ENCODE results near the gene TCP11L2. TPM values are rescaled to one million over a fixed set of nuclear protein-coding genes. Genes with fewer than 3 reads are reported as not detected.

The TCP11L2 gene
- total and polyA plus RNA-seq, 2 of the 8 experiments (the other 6 are each of a cell fraction or from before 2014, with no cell fraction given): 2.1 to 7.1 TPM

DNA sequence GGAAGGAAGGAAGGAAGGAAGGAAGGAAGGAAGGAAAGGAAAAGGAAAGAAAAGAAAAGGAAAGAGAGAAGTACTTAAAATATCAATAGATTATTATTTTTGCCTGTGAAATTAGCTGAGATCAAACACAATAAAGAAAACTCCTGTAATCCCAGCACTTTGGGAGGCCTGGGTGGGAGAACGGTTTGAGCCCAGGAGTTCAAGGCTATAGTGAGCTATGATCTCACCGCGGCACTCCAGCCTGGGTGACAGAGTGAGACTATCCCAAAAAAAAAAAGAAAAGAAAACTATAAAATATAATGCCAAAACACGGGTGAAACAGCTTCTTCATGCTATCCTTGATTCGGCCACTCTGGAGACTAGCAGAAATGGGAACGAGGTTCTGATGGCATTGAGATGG is 28.5 kb upstream of the TCP11L2 start:
- Histone ChIP-seq H3K4me3 (ENCODE audit: extremely low read depth in 1 of 4, insufficient read depth in 2 of 4, low read depth in 3 of 4, low read length in 4 of 4) (no peak overlapping the region), H3K27ac (ENCODE audit: low read depth, low read length) (no peak overlapping the region), H3K4me2 (ENCODE audit: insufficient read depth in 1 of 2, low read depth in 2 of 2, low read length in 2 of 2) (no peak overlapping the region), H2BK120ac (replicated peaks; ENCODE audit: low read depth, low read length) (no peak overlapping the region), H2BK15ac (ENCODE audit: low read length) (no peak overlapping the region), H3K18ac (ENCODE audit: extremely low read depth, low read length) (no peak overlapping the region), H4K20me1 (replicated peaks in 1 of 2; ENCODE audit: control insufficient read depth in 1 of 2, insufficient read depth in 2 of 2, low read length in 2 of 2) (no peaks in the 10 kb centered on the region), H3K23me2 (ENCODE audit: low read depth, low read length) (peaks cover 2% of the 10 kb centered on the region; the same call in 1 of the 2 replicates), H2BK5ac (ENCODE audit: low read depth, low read length) (no peak overlapping the region), H3K9me3 (ENCODE audit: insufficient read depth in 2 of 2, low read depth in 1 of 2, low read length in 1 of 2) (no peaks in the 10 kb centered on the region), H3K4me1 (replicated peaks in 1 of 4; ENCODE audit: control insufficient read depth in 3 of 4, insufficient read depth in 4 of 4, low read length in 3 of 4) (no peaks in the 10 kb centered on the region), H3K36me3 (ENCODE audit: control insufficient read depth in 2 of 4, insufficient read depth in 4 of 4, low read length in 3 of 4) (no peaks in the 10 kb centered on the region), H4K5ac (ENCODE audit: insufficient read length, low read depth, low read length) (no peak overlapping the region), H2BK20ac (ENCODE audit: low read length) (no peak overlapping the region), H3K27me3 (replicated peaks in 1 of 4; ENCODE audit: control insufficient read depth in 3 of 4, extremely low read depth in 1 of 4, insufficient read depth in 3 of 4, low read length in 3 of 4) (no peaks in the 10 kb centered on the region), H3K23ac (ENCODE audit: insufficient read length) (no peak overlapping the region), H3K9ac (replicated peaks in 1 of 4; ENCODE audit: extremely low read depth in 1 of 4, low read depth in 3 of 4, low read length in 3 of 4) (no peak overlapping the region), H3K79me1 (ENCODE audit: low read depth, low read length) (no peaks in the 10 kb centered on the region), H3K56ac (replicated peaks; ENCODE audit: insufficient read length, low read depth, low read length) (no peak overlapping the region), H2BK12ac (ENCODE audit: low read depth, low read length) (no peak overlapping the region), H4K8ac (ENCODE audit: extremely low read depth, insufficient read depth, low read length) (no peak overlapping the region), H2AK5ac (ENCODE audit: low read depth, low read length) (no peak overlapping the region), H3K4ac (replicated peaks; ENCODE audit: insufficient read length, low read depth, low read length) (no peak overlapping the region), H3K14ac (ENCODE audit: insufficient read length) (no peak overlapping the region), H3K79me2 (ENCODE audit: control insufficient read depth in 1 of 2, insufficient read depth in 2 of 2, low read length in 2 of 2) (no peaks in the 10 kb centered on the region), H2AFZ (ENCODE audit: low read length) (0 out of 2 replicates have a peak overlapping the region, but pooled peaks have one; percentile 49), H4K91ac (replicated peaks; ENCODE audit: insufficient read length, low read length) (no peak overlapping the region)
- no peak for TF ChIP-seq TAF1 (IDR thresholded peaks at IDR 0.05; ENCODE audit: low read depth, low read length)
- TF ChIP-seq RBBP5 (IDR thresholded peaks at IDR 0.05; ENCODE audit: borderline replicate concordance, low read depth, low read length): no peak
- no peak for TF ChIP-seq TEAD4 (IDR thresholded peaks at IDR 0.05; ENCODE audit: low read depth, low read length)
- no peak for TF ChIP-seq YY1 (IDR thresholded peaks at IDR 0.05; ENCODE audit: low read depth, low read length)
- no peak for TF ChIP-seq GTF2F1 (IDR thresholded peaks at IDR 0.05; ENCODE audit: borderline replicate concordance, low read depth, low read length)
- TF ChIP-seq JUN (IDR thresholded peaks at IDR 0.05; ENCODE audit: low read depth, low read length): no peak
- no peak for TF ChIP-seq HDAC2 (IDR thresholded peaks at IDR 0.05; ENCODE audit: borderline replicate concordance in 1 of 2, low read depth in 2 of 2, low read length in 2 of 2)
- TF ChIP-seq MAFK (IDR thresholded peaks at IDR 0.05; ENCODE audit: low read depth, low read length): no peak
- no peak for TF ChIP-seq SAP30 (IDR thresholded peaks at IDR 0.05; ENCODE audit: insufficient read depth, insufficient replicate concordance, low read length)
- TF ChIP-seq GABPA (IDR thresholded peaks at IDR 0.05; ENCODE audit: borderline replicate concordance, insufficient read depth, low read length): no peak
- WGBS, 2 experiments (ENCODE audit: extremely low coverage in 1 of 2, insufficient coverage in 1 of 2, insufficient read length in 1 of 2, insufficient replicate concordance in 2 of 2, low coverage in 1 of 2, low lambda C conversion rate in 2 of 2, missing lambda C conversion rate in 1 of 2): 91% methylated on average over 6 of the region's 6 CpGs; no CpG with 5 or more reads in 1 of the 2 experiments
- CTCF ChIA-PET (ENCODE audit: partially characterized antibody): interaction anchor here (0.7 to 4.3 kb wide), 6 partner anchors 8 to 52 kb away, joined by 3 to 18 read pairs (median 4); no protein-coding TSS in a partner anchor
- POLR2A ChIA-PET (ENCODE audit: partially characterized antibody): interaction anchor here (1.8 kb wide), 1 partner anchor 9 kb away, joined by 5 read pairs; no protein-coding TSS in a partner anchor
- no peak for DNase-seq (ENCODE audit: low read depth in 1 of 2, low spot score in 2 of 2)
- no peak for FAIRE-seq
